ENCODE measurements around the gene LHFPL2. TPM values are rescaled to one million over a fixed set of nuclear protein-coding genes. Genes with fewer than 3 reads are reported as not detected.

LHFPL2 gene
- total and polyA plus RNA-seq, 9 of the 15 experiments (the other 6 are each of a cell fraction or from before 2014, with no cell fraction given): 1.0 to 6.6 (median 4.6) TPM

- TF ChIP-seq ZNF407 (IDR thresholded peaks at IDR 0.05; ENCODE audit: low read depth) (no peak), KAT2B (IDR thresholded peaks at IDR 0.05; ENCODE audit: low read depth, low read length) (no peak), THRAP3 (IDR thresholded peaks at IDR 0.05; ENCODE audit: borderline replicate concordance) (no peak)
Measured at GRCh38 chr5:78634229-78634628, 14.3 kb downstream of the LHFPL2 start (continued).

Measured in K562 (cell line).